SK-N-MC (cell line): ENCODE data around the gene TSHZ2.

Experiments
- EZH2 ChIP-seq: fragments of 200-600 bp; sonication (generic); IDR thresholded peaks from one replicate; pipeline ENCODE4 v1.6.1; 2017; ENCODE audit warnings: antibody characterized with exemption
- FOXP2 ChIP-seq: optimal IDR thresholded peaks from 2 replicates; pipeline ENCODE3; 2011; ENCODE audit warnings: mild to moderate bottlenecking, moderate library complexity; ENCODE audit not compliant: insufficient read depth; ENCODE audit errors: extremely low read length, control extremely low read depth
- POLR2AphosphoS5 ChIP-seq: IDR thresholded peaks from 2 replicates; pipeline ENCODE4 v1.6.1; 2012; ENCODE audit warnings: mild to moderate bottlenecking, low read depth, low read length, borderline replicate concordance

DNA sequence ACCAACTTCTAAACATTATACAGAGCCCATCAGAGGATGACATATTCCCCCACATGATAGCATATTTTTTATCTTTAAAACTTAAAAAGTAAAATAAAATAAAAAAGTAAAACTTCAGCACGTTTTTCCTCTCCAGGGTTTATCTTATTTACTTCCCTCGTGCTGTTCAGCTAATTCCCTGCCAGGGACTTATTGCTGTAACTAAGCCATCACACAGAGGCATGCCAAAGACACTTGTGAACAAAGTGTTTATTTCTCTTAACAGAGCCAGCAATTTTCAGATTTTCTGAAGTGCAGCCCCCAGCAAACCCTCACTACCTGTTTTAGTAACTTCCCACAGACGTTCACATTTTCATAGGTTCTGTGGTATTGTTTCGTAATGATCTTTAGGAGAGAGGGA, 327.7 kb downstream of the TSHZ2 start:
- TF ChIP-seq POLR2AphosphoS5 (no peak), EZH2 (no peak), FOXP2 (no peak)
